Measurements from ENCODE around the gene CEP112. TPM values are rescaled to one million over a fixed set of nuclear protein-coding genes. Genes with fewer than 3 reads are reported as not detected.

The CEP112 gene
- total and polyA plus RNA-seq, 2 of the 13 experiments (the other 11 are each of a cell fraction or from before 2014, with no cell fraction given) = 1.2 to 3.4 TPM

- BruUV-seq (replicated peaks) = no TSS peak
- CTCF ChIA-PET (ENCODE audit: low intra/inter-chr PET ratio, low total read pairs) = no interaction called here
- ATAC-seq (no peak), DNase-seq (ENCODE audit: low spot score) (no peak), FAIRE-seq (no peak)
- H3K27me3 ChIP-seq (ENCODE audit: control insufficient read depth in 1 of 2, insufficient read depth in 2 of 2, low read length in 2 of 2) = no peaks in the 10 kb centered on the region
- H3K9me3 ChIP-seq (ENCODE audit: low read length) = no peaks in the 10 kb centered on the region
- H3K4me3 ChIP-seq (replicated peaks in 1 of 3; ENCODE audit: insufficient read depth in 1 of 3, low read depth in 2 of 3, low read length in 3 of 3) = no peak overlapping the region
- no peaks in the 10 kb centered on the region for H3K79me2 ChIP-seq (ENCODE audit: insufficient read depth, low read length)
- peaks cover 20% of the 10 kb centered on the region for H3K4me1 ChIP-seq (ENCODE audit: insufficient read depth, low read length)
- no peaks in the 10 kb centered on the region; a peak in 1 of 5 replicates for H3K36me3 ChIP-seq (replicated peaks in 1 of 2; ENCODE audit: control insufficient read depth in 1 of 2, insufficient read depth in 2 of 2, low read length in 2 of 2)
- H3K9ac ChIP-seq (ENCODE audit: insufficient read depth, low read depth, low read length) = no peak overlapping the region
- POLR2A ChIA-PET = no interaction called here
- H3K27ac ChIP-seq (ENCODE audit: extremely low read length, insufficient read depth, low read length) = no peak overlapping the region
- H3K4me2 ChIP-seq (ENCODE audit: low read depth, low read length) = no peak overlapping the region
- H2AFZ ChIP-seq (ENCODE audit: low read length) = no peak overlapping the region
- H4K20me1 ChIP-seq (ENCODE audit: insufficient read depth, low read length) = no peaks in the 10 kb centered on the region
- in situ Hi-C loops (cut with HindIII; ENCODE audit: extremely low pct_ligation_motif_present, low pct_unique_long_range_greater_than_20kb) = no loop called here
- 97% methylated on average over 2 of the region's 2 CpGs for WGBS (ENCODE audit: low lambda C conversion rate)
- intact Hi-C loops (cut with micrococcal nuclease; ENCODE audit: unreplicated experiment) = no loop called here
- TF ChIP-seq MNT (IDR thresholded peaks at IDR 0.05) = no peak
- TF ChIP-seq ZNF44 (CRISPR knock-in tag; IDR thresholded peaks at IDR 0.05) = no peak
- TF ChIP-seq ZNF607 (CRISPR knock-in tag; IDR thresholded peaks at IDR 0.05; ENCODE audit: borderline replicate concordance) = no peak
- no peak for TF ChIP-seq HOMEZ (CRISPR knock-in tag; IDR thresholded peaks at IDR 0.05; ENCODE audit: low read depth)
- TF ChIP-seq BCLAF1 (IDR thresholded peaks at IDR 0.05) = no peak
- no peak for TF ChIP-seq GABPA (IDR thresholded peaks at IDR 0.05; ENCODE audit: low read depth, low read length)
- TF ChIP-seq GABPA (CRISPR knock-in tag; IDR thresholded peaks at IDR 0.05; ENCODE audit: low read depth) = no peak
- no peak for TF ChIP-seq ZNF841 (CRISPR knock-in tag; IDR thresholded peaks at IDR 0.05; ENCODE audit: borderline replicate concordance)
- no peak for TF ChIP-seq ZNF646 (CRISPR knock-in tag; IDR thresholded peaks at IDR 0.05)
- TF ChIP-seq ATAD3A (CRISPR knock-in tag; IDR thresholded peaks at IDR 0.05) = no peak
- no peak for TF ChIP-seq MYNN (CRISPR knock-in tag; IDR thresholded peaks at IDR 0.05; ENCODE audit: low read depth)
- TF ChIP-seq ZNF550 (CRISPR knock-in tag; IDR thresholded peaks at IDR 0.05; ENCODE audit: borderline replicate concordance) = no peak
- TF ChIP-seq TEAD2 (CRISPR knock-in tag; IDR thresholded peaks at IDR 0.05) = no peak
Observed at GRCh38 chr17:65727246-65727645, 464.7 kb downstream of the CEP112 start.

Measured in HepG2 (cell line).